ENCODE measurements around the gene TNFAIP8L2.
"Not testable (repeated sequence)": the region's sequence is repeated elsewhere in the genome, so short reads cannot be mapped to it uniquely, and the experiment has no call there.

The TNFAIP8L2 gene

DNA sequence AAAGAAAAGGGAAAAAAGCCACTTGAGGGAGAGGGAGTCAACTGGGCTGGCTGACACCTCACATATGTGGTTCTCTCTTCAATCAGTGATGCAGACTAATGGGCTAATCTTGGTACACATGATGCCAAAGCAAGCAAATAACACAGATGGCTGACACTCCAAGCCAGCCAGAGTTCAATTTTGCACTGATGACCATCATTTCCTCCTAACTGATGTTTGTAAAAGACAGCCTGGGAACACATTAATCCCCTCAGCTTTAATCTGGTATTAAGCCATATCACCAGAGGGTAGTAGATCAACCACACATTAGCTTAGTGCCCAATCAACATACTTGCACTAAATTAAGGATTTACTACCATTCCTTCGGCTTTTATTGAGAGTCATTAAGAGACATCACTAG, 30.8 kb downstream of the TNFAIP8L2 start:
- H3K4me3 ChIP-seq (ENCODE audit: low read depth, low read length) = no peak overlapping the region
- no peak for DNase-seq (ENCODE audit: low read depth)
- TF ChIP-seq, protein P1, sequence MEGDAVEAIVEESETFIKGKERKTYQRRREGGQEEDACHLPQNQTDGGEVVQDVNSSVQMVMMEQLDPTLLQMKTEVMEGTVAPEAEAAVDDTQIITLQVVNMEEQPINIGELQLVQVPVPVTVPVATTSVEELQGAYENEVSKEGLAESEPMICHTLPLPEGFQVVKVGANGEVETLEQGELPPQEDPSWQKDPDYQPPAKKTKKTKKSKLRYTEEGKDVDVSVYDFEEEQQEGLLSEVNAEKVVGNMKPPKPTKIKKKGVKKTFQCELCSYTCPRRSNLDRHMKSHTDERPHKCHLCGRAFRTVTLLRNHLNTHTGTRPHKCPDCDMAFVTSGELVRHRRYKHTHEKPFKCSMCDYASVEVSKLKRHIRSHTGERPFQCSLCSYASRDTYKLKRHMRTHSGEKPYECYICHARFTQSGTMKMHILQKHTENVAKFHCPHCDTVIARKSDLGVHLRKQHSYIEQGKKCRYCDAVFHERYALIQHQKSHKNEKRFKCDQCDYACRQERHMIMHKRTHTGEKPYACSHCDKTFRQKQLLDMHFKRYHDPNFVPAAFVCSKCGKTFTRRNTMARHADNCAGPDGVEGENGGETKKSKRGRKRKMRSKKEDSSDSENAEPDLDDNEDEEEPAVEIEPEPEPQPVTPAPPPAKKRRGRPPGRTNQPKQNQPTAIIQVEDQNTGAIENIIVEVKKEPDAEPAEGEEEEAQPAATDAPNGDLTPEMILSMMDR (IDR thresholded peaks at IDR 0.05; ENCODE audit: control insufficient read depth, extremely low read depth, insufficient read depth) = no peak

DNA sequence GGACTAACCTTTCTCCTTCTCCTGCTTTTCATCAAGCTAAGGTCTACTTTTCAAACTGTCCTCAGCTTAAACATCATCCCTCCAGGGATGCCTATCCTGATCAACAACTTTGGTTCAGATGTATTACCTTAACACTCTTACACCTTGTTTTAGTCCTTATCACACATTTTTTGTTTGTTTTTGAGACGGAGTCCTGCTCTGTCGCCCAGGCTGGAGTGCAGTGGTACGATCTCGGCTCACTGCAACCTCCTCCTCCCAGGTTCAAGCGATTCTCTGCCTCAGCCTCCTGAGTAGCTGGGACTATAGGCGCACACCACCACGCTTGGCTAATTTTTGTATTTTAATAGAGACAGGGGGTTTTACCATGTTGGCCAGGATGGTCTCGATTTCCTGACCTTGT, 32.2 kb downstream of the TNFAIP8L2 start:
- peak overlapping the region; percentile 87 for H3K4me3 ChIP-seq (ENCODE audit: low read depth, low read length)
- not testable (repeated sequence) for DNase-seq (ENCODE audit: low read depth)

DNA sequence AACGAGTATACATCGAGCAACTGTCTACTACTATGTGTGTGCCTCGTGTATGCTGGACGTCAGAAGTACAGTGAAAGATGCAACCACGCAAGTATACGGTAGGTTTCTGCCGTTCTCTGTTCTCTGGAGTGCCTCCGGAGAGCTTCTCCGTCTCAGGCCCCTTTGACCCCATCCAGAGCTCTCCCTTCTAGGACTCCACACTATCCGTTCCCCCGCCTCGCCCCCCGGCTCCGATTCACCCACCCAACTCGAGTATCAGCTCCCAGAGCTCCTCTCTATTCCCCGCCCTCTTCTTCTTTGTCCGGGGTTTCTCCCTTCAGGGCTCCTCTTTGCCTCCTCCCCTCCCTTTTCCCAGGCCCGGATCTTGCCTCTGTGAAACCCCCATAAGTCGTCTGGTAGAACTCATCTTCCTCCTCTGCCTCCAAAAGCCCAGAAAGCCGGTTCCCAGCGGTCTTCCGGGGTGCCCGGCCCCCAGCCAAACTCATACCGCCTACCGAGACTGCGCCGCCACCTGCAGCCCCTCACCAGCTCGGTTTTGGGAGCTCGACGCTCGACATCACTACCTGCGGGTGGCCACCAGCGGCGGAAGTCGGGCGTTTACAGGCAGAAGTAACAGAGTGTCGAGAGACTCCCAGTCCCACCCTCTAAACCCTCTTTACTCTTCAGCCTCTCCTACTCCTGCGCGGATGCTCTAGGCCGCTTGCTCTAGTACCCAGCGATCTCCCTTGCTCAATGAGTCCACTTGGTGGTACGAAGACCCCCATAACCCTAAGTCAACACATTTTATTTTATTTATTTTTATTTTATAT, 33.4 kb downstream of the TNFAIP8L2 start, which contains the start of gene VPS72:
Gene VPS72 (minus strand): TSS at position 561 of the 809 bp plus-strand sequence. CDS start 76 bp downstream, at position 485.
- H3K4me3 ChIP-seq (ENCODE audit: low read depth, low read length) = peak within 1 kb of the TSS; percentile 87
- TF ChIP-seq, protein P1 (IDR thresholded peaks at IDR 0.05; ENCODE audit: control insufficient read depth, extremely low read depth, insufficient read depth) = no peak
- peak; percentile 68 for DNase-seq (ENCODE audit: low read depth)

DNA sequence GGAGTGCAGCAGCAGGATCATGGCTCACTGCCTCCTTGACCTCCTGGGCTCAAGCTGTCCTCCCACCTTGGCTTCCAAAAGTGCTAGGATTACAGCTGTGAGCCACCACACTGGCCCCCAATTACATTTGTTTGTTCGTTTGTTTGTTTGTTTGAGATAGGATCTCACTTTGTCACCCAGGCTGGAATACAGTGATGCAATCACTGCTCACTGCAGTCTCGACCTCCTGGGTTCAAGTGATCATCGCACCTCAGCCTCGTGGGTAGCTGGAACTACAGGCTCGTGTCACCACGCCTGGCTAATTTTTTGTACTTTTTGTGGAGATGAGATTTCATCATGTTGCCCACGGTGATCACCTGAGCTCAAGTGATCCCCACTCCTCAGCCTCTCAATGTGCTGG, 35.6 kb downstream of the TNFAIP8L2 start:
- no peak for DNase-seq (ENCODE audit: low read depth)
- TF ChIP-seq, protein P1 (IDR thresholded peaks at IDR 0.05; ENCODE audit: control insufficient read depth, extremely low read depth, insufficient read depth) = no peak
- no peak overlapping the region for H3K4me3 ChIP-seq (ENCODE audit: low read depth, low read length)

DNA sequence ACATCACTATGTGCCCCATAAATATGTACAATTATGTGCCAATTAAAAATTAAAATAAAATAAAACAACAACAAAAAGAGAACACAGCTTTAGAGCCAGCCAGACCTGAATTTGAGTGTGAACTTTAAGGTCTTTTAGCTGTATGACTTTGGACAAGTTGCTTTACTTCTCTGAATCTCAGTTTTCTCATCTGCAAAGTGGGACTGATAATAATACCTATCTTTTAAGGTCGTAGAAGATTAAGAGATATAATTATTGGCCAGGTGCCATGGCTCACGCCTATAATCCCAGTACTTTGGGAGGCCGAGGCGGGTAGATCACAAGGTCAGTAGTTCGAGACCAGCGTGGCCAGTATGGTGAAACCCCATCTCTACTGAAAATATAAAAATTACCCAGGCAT, 36.9 kb downstream of the TNFAIP8L2 start:
- DNase-seq (ENCODE audit: low read depth) = no peak
- no peak overlapping the region for H3K4me3 ChIP-seq (ENCODE audit: low read depth, low read length)
- TF ChIP-seq, protein P1 (IDR thresholded peaks at IDR 0.05; ENCODE audit: control insufficient read depth, extremely low read depth, insufficient read depth) = no peak

DNA sequence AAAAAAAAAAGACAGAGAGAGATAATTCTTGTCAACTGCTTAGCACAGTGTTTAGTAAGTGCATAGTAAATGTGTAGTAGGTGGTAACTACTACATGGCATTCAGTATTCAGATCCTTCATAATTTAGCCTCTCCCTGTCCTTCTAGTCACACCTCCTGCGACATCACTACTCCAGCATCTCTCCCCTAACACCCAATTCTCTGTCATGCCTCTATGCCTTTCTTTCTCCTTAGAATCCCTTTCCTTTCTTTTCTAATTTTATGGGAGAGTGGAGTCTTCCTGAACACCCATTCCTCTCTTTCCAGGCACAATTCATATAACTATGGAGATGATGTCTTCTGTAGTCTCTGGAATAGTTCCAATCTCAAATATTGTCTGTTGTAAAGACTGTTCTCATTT, 37.4 kb downstream of the TNFAIP8L2 start:
- TF ChIP-seq, protein P1 (IDR thresholded peaks at IDR 0.05; ENCODE audit: control insufficient read depth, extremely low read depth, insufficient read depth) = no peak
- no peak for DNase-seq (ENCODE audit: low read depth)
- H3K4me3 ChIP-seq (ENCODE audit: low read depth, low read length) = no peak overlapping the region

DNA sequence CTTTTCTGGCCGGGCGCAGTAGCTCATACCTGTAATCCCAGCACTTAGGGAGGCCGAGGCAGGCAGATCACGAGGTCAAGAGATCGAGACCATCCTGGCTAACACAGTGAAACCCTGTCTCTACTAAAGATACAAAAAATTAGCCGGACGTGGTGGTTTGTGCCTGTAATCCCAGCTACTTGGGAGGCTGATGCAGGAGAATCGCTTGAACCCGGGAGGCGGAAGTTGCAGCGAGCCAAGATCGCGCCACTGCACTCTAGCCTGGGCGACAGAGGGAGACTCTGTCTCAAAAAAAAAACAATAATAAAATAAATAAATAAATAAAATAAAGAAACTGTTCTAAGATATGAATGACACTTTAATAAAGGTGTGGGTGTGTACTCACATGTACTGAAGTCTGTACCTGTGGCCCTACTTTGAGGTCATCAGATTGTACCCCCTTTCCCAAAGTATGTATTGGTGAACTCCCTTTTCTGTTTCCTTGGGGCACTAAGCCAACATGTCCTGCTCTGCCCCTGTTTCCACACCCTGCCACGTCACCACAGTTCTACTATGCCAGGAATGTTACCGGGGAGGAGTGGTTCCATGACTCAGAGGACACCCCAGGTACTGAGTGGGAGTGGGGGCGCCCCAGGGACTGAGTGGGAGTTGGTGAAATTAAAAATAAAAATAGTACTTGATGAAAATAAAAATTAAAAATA, 38.6 kb downstream of the TNFAIP8L2 start:
- peak overlapping the region; percentile 41; the same call in 1 of the 2 replicates for H3K4me3 ChIP-seq (ENCODE audit: low read depth, low read length)
- DNase-seq (ENCODE audit: low read depth) = not testable (repeated sequence)
